Measurements from ENCODE around the gene DSC1.

The DSC1 gene

DNA sequence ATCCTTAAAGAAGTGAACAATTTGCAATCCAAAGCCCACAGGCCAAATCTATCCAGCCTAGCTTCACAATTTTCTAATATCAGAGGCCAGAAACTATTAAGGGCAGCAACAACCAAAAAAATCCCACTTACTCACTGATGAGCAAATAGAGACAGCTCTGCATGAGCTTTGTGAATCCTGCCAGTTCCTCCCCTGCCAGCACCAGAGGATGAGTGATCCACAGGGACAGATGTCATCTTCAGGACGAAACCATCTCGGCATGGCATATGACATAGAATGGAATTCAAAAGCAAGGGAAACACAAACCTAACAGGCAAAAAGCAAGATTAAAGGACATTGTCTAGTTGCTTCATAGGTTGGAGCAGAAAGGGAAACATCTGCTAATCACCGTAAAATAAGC is 58.2 kb downstream of the DSC1 start:
- DNase-seq (ENCODE audit: low read depth in 2 of 2), result no peak

DNA sequence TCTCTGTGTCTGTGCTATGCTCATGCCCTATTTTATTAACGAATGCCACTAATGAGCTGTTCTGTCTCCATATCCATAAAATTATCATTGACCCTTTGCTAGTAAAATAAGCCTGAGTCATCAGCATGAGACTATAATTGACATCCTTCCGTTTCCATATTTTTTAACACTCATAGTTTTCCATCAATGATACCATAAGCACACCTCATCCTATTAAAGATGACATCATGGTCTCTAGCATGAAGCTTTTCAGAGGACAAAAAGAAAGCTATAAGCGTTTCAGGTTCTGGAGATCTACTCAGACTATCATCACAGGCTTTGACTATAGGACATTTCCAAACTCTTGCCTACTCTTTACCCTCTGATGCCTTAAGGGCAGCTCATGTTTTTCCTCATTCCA is 59.2 kb downstream of the DSC1 start:
- no peak for DNase-seq (ENCODE audit: low read depth in 2 of 2)

DNA sequence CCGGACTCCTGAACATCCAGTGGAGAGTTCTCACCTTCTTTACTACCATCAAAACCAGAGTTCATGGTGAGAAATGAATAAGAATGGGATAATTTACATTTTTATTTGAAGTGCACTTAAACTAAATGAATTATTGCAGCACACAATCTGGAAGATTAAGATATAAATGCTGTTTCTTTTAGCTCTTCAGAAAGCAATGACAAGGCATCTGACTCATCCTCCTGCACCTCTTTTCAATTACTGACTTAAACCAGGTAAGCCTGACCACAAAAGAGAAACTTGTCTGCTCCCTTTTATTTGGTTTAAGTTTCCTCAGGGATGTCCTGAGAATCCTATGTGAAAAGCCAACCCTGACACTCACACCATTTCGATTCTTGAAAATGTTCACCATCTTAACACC is 59.7 kb downstream of the DSC1 start:
- no peak for DNase-seq (ENCODE audit: low read depth in 2 of 2)

DNA sequence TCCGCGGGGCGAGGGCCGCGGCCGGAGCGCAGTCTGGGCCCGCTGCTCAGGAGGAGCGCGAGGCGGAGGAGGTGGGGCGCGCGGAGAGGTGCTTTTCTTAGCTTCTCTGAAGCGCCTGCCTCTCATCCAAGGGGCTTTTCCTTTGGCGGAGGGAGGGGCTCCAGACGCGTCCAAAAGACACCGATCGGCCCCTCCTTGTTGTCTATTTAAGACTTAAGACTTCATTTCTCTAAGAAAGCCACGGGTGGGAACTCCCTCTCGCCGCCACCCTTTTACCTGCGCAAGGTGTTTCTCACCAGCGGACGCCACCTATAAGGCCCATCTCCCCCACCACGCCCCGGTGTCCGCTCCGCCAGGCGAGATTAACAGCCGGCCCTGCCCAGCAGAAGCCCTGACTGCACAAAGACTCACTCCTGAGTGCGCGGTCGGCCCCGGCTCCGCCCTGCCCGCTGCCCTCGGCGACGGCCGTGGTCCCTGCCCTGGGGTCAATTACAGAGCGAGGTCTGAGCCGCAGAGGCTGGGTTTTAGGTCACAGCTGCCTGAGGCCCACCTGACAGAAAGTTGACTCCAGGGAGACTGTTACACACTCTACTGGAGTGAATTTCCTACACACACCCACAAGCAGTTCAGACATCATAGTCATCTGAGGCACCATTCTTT is 60.5 kb downstream of the DSC1 start, which contains the start of gene DSC2:
TSS of gene DSC2 (minus strand) at position 397 of the 660 bp plus-strand sequence. CDS start 450 bp downstream, outside the sequence.
- DNase-seq (ENCODE audit: low read depth in 2 of 2), result no peak

DNA sequence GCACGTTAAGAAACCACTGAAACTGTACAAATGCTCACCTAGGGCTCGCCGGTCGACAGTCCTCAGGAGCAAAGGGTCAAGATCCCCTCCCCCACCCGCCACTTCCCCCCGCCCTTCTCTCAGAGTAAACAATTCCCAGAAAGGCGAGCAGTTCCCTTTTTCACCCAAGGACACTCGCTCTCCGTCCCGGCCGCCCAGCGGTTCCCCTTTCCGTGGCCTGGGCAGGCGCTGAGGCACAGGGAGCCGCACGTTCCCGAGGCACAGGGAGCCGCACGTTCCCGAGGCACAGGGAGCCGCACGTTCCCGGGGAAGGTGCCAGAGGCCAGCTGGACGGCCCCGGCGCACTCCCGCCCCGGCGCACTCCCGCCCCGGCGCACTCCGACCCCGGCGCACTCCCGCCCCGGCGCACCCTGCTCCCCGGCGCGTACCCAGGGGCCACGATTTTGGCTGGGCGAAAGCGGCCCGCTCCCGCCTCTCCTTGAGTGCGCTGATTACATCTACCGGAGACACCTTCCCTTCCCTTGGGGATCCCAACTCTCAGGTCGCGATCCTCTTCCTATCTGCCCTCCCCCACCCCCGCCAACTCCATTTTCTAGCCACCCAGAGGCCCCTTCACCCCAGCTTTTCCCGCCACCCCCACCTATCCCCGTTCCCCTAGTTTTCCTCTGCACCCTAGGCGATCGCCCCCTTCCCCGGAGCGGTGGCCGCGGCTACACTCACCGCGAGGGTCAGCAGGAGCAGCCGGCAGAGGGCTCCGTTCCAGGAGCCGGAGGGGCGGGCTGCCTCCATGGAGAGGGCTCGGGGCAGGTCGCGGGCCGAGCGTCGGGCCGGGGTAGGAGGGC is 61.3 kb downstream of the DSC1 start:
- DNase-seq (ENCODE audit: low read depth in 2 of 2), result no peak

DNA sequence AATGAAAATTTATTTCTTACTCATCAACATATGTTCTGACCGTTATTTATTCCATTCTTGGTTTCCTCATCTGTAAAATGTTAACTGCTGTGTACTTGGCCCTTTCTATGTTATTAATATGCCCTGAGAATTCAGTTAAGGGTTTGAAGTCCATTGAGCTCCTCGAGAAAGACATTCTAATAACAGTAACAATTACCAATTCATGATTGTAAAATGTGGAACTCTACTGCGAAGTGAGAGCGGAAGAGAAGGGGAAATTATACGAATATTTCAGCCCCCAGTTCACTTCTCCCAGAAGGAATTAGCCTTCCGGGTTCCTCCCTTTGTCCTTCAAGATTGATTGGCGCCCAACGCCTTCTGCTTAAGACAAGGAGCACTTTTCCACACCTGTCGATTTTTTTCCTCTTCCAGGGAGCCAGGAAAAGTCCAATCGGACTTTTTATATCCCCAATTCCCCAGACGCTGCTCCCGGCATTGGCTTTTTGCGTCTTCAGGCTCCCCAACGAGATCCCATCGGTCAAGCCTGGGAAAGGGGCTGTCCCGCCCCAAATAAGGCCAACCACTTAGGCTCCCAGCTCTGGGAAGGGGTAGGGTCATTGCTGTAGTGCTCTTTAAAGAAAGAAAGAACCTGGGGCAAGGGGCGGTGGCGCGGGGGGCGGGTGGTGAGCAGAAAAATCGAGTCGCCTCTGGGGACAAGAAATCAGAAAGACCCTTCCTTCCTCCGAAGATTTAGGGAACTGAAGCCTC is 62.0 kb downstream of the DSC1 start:
- no peak for DNase-seq (ENCODE audit: low read depth in 2 of 2)

DNA sequence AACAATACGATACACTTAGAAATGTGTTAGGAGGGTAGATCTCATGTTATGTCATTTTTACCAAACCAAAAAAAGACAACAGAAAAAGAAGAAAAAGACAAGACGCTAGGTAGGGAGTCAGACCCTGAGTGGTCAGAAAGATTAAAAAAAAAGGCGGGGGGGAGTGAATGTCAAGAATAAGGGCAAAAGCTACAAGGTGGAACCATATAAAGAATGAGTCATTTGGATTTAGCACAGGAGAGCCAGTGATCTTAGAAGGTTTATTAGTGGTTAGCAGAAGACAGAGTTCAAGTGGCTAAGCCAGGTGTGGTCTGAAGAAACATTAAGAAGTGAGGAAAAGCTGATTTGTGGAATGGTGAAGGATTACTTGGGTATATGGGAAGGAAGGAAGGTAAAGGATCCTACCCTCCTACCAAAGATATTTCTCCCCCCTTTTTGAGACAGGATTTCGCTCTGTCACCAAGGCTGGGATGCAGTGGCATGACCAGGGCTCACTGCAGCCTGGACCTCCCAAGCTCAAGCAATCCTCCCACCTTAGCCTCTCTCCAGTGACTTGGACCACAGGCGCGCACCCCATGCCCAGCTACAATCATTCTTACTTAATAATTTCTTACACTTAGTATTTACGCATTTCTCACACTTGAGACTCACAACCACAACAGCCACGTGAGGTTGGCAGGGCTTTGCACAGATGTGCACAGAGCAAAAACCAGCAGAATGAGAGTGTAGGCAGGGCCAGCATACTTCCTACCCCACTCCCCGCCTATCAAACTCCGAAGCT is 63.0 kb downstream of the DSC1 start:
- no peak for DNase-seq (ENCODE audit: low read depth in 2 of 2)

DNA sequence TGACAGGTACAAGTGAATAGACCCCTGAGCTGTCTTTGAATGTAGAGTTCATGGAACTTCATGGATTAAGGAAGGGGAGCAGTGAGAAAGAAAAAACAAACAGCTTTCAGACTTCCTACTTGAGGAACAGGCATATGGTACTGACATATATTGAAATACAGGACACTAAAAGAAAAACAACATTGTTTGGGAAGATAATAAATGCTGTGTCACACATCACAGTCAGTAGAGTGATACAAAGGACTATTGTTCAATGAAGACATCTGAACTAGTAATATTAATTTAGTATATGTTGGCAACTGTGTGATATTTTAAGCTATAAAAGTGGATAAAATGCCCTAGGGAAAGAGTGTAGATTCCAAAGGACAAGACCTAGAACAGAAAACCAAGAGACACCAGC is 63.8 kb downstream of the DSC1 start:
- no peak for DNase-seq (ENCODE audit: low read depth in 2 of 2)

DNA sequence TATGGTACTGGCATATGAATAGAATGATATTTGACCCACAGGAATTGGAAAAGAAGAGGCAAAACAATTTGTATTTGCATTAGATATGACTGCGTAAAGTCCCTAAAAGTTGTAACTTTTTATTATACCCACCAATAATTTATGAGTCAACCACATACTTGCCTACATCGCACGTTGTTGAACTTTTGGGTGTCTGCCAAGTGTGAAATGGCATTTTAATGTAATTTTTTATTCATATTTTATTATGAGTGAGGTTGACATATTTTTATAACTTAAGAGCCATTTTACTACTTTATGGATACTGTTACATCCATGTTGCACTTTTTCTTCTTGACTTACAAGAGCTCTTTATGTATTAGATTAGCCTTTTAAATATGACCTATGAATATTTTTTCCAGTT is 65.0 kb downstream of the DSC1 start:
- DNase-seq (ENCODE audit: low read depth in 2 of 2), result no peak

DNA sequence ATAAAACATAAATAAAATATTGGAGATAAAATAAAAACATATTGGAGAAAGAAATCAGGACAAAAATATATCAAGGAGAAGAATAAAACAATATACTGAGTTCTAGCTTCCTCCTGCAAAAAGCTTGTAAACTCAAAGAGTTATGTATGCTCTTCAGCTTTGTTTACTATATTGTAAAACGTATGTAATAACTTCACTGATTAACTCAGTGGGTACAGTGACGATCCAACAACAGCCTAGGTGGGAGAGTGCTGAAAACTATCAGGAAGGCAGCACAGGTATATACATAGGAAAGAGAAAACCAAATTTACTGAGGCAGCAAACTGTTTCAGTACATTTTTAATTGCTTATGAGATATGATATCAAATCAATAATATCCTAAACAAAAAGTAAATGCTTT is 68.8 kb downstream of the DSC1 start:
- DNase-seq (ENCODE audit: low read depth in 2 of 2), result no peak

DNA sequence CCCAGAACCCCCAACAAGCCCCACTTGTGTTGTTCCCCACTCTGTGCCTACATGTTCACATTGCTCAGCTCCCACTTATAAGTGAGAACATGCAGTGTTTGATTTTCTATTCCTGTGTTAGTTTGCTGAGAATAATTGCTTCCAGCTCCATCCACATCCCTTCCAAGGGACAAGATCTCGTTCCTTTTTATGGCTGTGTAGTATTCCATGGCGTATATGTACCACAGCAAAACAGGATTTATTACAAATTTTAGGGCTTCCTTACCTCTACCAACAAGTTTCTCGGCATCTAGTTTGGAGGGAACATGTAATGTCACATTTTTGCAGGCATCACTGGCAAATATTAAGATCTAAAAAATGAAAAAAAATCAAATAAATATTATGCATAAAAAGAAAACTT is 69.4 kb downstream of the DSC1 start:
- no peak for DNase-seq (ENCODE audit: low read depth in 2 of 2)

DNA sequence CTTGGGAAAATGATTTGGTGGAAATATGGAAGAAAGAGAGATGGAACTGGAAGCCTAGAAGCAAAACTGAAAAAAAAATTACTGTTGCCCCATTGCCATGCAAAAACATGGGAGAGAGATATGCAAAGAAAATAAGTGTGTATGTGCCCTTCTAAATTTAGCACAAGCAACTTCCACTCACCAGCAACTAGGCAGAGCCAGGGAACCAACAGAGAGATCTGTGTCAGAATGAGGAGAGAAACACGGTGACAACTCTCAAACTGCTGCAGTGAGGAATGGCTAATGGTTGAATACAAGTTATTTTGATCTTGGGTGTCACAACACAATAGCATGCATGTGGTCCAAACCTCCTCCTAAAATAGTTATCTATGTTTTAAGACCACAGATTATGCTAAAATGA is 71.3 kb downstream of the DSC1 start:
- no peak for DNase-seq (ENCODE audit: low read depth in 2 of 2)

DNA sequence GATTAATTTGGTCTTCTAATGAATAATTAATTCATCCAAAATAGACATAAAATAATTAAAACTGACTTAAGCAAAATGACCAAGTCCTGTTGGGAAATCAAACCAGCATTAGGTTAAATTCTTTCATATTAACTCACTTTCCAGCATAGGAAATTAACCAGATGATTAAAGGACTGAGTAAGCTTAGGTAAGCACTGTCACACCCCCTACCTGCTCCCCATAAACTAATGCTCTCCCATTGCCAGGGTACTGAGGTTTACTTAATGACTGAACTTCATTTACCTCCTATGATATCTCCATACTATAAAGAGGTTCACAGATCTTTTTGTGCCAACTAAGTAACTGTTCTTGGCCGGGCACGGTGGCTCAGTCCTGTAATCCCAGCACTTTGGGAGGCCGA is 74.1 kb downstream of the DSC1 start:
- no peak for DNase-seq (ENCODE audit: low read depth in 2 of 2)

DNA sequence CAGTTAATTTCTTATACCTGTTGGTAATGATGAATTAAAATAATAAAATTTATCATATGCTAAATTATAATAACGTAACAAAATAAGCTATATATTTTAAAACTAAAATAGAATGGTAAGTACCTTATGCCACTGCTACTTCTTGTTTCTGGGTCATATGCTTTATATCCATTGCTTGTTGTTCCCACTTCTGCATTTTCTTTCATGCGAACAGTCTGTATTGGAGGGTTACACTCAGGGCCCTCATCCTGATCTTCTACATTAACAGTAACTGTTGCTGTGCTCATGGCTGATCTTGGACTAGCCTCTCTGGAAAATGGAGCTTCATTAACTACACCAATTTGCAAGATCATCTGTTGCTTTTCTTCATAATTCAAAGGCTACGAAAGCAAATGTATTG is 82.7 kb downstream of the DSC1 start:
- no peak for DNase-seq (ENCODE audit: low read depth in 2 of 2)
